Measurements from ENCODE around the gene TMSB10.

- TF ChIP-seq, protein P1, sequence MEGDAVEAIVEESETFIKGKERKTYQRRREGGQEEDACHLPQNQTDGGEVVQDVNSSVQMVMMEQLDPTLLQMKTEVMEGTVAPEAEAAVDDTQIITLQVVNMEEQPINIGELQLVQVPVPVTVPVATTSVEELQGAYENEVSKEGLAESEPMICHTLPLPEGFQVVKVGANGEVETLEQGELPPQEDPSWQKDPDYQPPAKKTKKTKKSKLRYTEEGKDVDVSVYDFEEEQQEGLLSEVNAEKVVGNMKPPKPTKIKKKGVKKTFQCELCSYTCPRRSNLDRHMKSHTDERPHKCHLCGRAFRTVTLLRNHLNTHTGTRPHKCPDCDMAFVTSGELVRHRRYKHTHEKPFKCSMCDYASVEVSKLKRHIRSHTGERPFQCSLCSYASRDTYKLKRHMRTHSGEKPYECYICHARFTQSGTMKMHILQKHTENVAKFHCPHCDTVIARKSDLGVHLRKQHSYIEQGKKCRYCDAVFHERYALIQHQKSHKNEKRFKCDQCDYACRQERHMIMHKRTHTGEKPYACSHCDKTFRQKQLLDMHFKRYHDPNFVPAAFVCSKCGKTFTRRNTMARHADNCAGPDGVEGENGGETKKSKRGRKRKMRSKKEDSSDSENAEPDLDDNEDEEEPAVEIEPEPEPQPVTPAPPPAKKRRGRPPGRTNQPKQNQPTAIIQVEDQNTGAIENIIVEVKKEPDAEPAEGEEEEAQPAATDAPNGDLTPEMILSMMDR (IDR thresholded peaks at IDR 0.05): no peak
- TF ChIP-seq EZH2 (IDR thresholded peaks at IDR 0.05; ENCODE audit: borderline replicate concordance, insufficient read depth, low read depth, low read length, poor library complexity, severe bottlenecking): no peak
These were observed 38.9 kb downstream of the TMSB10 start for GRCh38 chr2:84944295-84944909.

Data from B cell (primary cell).